ENCODE measurements around the gene IL31RA. TPM values are rescaled to one million over a fixed set of nuclear protein-coding genes. Genes with fewer than 3 reads are reported as not detected.

The IL31RA gene
- total and polyA plus RNA-seq, 2 experiments from 2014 or later: not detected

DNA sequence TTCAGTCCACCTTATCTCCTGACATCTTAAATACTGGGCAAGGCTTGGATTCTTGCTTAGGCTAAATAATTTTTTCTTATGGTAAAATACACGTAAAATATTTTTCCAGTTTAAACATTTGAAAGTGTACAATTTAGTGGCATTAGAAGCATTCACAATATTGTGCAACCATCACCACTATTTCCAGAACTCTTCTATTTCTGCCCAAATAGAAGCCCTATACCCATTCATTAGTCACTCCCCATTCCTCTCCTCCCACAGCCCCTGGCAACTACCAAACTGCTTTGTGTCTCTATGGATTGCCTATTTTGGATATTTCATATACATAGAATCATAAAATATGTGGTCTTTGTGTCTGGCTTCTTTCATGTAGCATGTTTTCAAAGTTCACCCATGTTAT is 57.6 kb downstream of the IL31RA start:
- H3K4me3 ChIP-seq: no peak overlapping the region
- H3K27ac Mint-ChIP-seq: no peak overlapping the region
- H3K4me1 Mint-ChIP-seq: no peaks in the 10 kb centered on the region
- no peaks in the 10 kb centered on the region for H3F3A ChIP-seq (replicated peaks; ENCODE audit: low read depth)
- peaks cover 7% of the 10 kb centered on the region; the same call in 1 of the 2 replicates for H3K9me2 ChIP-seq (ENCODE audit: insufficient read depth)
- H3K9me3 Mint-ChIP-seq: no peaks in the 10 kb centered on the region; the same call in 2 of the 3 replicates
- DNase-seq (ENCODE audit: low spot score): no peak
- H4K20me1 ChIP-seq (replicated peaks; ENCODE audit: insufficient read depth): no peaks in the 10 kb centered on the region
- TF ChIP-seq, protein P1, sequence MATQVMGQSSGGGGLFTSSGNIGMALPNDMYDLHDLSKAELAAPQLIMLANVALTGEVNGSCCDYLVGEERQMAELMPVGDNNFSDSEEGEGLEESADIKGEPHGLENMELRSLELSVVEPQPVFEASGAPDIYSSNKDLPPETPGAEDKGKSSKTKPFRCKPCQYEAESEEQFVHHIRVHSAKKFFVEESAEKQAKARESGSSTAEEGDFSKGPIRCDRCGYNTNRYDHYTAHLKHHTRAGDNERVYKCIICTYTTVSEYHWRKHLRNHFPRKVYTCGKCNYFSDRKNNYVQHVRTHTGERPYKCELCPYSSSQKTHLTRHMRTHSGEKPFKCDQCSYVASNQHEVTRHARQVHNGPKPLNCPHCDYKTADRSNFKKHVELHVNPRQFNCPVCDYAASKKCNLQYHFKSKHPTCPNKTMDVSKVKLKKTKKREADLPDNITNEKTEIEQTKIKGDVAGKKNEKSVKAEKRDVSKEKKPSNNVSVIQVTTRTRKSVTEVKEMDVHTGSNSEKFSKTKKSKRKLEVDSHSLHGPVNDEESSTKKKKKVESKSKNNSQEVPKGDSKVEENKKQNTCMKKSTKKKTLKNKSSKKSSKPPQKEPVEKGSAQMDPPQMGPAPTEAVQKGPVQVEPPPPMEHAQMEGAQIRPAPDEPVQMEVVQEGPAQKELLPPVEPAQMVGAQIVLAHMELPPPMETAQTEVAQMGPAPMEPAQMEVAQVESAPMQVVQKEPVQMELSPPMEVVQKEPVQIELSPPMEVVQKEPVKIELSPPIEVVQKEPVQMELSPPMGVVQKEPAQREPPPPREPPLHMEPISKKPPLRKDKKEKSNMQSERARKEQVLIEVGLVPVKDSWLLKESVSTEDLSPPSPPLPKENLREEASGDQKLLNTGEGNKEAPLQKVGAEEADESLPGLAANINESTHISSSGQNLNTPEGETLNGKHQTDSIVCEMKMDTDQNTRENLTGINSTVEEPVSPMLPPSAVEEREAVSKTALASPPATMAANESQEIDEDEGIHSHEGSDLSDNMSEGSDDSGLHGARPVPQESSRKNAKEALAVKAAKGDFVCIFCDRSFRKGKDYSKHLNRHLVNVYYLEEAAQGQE (IDR thresholded peaks at IDR 0.05; ENCODE audit: unreplicated experiment): no peak
- TF ChIP-seq STAT1 (IDR thresholded peaks at IDR 0.05; ENCODE audit: unreplicated experiment) (no peak), EZH2phosphoT487 (IDR thresholded peaks at IDR 0.05; ENCODE audit: unreplicated experiment) (no peak), ZNF114 (CRISPR knock-in tag; IDR thresholded peaks at IDR 0.05) (no peak), NANOG (IDR thresholded peaks at IDR 0.05; ENCODE audit: borderline replicate concordance) (no peak)
- TF ChIP-seq, protein P2, sequence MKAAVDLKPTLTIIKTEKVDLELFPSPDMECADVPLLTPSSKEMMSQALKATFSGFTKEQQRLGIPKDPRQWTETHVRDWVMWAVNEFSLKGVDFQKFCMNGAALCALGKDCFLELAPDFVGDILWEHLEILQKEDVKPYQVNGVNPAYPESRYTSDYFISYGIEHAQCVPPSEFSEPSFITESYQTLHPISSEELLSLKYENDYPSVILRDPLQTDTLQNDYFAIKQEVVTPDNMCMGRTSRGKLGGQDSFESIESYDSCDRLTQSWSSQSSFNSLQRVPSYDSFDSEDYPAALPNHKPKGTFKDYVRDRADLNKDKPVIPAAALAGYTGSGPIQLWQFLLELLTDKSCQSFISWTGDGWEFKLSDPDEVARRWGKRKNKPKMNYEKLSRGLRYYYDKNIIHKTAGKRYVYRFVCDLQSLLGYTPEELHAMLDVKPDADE (IDR thresholded peaks at IDR 0.05): no peak
- TF ChIP-seq, protein P3, sequence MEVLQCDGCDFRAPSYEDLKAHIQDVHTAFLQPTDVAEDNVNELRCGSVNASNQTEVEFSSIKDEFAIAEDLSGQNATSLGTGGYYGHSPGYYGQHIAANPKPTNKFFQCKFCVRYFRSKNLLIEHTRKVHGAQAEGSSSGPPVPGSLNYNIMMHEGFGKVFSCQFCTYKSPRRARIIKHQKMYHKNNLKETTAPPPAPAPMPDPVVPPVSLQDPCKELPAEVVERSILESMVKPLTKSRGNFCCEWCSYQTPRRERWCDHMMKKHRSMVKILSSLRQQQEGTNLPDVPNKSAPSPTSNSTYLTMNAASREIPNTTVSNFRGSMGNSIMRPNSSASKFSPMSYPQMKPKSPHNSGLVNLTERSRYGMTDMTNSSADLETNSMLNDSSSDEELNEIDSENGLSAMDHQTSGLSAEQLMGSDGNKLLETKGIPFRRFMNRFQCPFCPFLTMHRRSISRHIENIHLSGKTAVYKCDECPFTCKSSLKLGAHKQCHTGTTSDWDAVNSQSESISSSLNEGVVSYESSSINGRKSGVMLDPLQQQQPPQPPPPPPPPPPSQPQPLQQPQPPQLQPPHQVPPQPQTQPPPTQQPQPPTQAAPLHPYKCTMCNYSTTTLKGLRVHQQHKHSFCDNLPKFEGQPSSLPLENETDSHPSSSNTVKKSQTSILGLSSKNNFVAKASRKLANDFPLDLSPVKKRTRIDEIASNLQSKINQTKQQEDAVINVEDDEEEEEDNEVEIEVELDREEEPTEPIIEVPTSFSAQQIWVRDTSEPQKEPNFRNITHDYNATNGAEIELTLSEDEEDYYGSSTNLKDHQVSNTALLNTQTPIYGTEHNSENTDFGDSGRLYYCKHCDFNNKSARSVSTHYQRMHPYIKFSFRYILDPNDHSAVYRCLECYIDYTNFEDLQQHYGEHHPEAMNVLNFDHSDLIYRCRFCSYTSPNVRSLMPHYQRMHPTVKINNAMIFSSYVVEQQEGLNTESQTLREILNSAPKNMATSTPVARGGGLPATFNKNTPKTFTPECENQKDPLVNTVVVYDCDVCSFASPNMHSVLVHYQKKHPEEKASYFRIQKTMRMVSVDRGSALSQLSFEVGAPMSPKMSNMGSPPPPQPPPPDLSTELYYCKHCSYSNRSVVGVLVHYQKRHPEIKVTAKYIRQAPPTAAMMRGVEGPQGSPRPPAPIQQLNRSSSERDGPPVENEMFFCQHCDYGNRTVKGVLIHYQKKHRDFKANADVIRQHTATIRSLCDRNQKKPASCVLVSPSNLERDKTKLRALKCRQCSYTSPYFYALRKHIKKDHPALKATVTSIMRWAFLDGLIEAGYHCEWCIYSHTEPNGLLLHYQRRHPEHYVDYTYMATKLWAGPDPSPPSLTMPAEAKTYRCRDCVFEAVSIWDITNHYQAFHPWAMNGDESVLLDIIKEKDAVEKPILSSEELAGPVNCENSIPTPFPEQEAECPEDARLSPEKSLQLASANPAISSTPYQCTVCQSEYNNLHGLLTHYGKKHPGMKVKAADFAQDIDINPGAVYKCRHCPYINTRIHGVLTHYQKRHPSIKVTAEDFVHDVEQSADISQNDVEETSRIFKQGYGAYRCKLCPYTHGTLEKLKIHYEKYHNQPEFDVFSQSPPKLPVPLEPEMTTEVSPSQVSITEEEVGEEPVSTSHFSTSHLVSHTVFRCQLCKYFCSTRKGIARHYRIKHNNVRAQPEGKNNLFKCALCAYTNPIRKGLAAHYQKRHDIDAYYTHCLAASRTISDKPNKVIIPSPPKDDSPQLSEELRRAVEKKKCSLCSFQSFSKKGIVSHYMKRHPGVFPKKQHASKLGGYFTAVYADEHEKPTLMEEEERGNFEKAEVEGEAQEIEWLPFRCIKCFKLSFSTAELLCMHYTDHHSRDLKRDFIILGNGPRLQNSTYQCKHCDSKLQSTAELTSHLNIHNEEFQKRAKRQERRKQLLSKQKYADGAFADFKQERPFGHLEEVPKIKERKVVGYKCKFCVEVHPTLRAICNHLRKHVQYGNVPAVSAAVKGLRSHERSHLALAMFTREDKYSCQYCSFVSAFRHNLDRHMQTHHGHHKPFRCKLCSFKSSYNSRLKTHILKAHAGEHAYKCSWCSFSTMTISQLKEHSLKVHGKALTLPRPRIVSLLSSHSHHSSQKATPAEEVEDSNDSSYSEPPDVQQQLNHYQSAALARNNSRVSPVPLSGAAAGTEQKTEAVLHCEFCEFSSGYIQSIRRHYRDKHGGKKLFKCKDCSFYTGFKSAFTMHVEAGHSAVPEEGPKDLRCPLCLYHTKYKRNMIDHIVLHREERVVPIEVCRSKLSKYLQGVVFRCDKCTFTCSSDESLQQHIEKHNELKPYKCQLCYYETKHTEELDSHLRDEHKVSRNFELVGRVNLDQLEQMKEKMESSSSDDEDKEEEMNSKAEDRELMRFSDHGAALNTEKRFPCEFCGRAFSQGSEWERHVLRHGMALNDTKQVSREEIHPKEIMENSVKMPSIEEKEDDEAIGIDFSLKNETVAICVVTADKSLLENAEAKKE (CRISPR knock-in tag; IDR thresholded peaks at IDR 0.05): no peak
- no peak for ATAC-seq
- no peaks in the 10 kb centered on the region for H3K36me3 ChIP-seq (ENCODE audit: insufficient read depth)
- H3K79me2 ChIP-seq (replicated peaks; ENCODE audit: insufficient read depth): no peaks in the 10 kb centered on the region
- H2AFZ ChIP-seq: no peak overlapping the region
- H3K27ac ChIP-seq (ENCODE audit: low read depth): no peak overlapping the region
- no peaks in the 10 kb centered on the region for H3K27me3 ChIP-seq (ENCODE audit: insufficient read depth)
- H3K36me3 Mint-ChIP-seq (ENCODE audit: low read depth): no peaks in the 10 kb centered on the region
- H3K4me3 Mint-ChIP-seq: no peak overlapping the region
- no peaks in the 10 kb centered on the region for H3K4me1 ChIP-seq (ENCODE audit: insufficient read depth)
- H3K4me2 ChIP-seq: no peak overlapping the region
- peaks cover 7% of the 10 kb centered on the region for H3K27me3 Mint-ChIP-seq (ENCODE audit: insufficient read depth, low read depth, poor library complexity)
